COLO668 (cell line): ENCODE results near the gene TFRC.
"Not testable (repeated sequence)": the region's sequence is repeated elsewhere in the genome, so short reads cannot be mapped to it uniquely, and the experiment has no call there.

Experiments
- DNase-seq: peaks from one replicate; lab custom pipeline; 2025; ENCODE audit not compliant: unreplicated experiment; lab: John Stamatoyannopoulos, UW

Gene TFRC

DNA sequence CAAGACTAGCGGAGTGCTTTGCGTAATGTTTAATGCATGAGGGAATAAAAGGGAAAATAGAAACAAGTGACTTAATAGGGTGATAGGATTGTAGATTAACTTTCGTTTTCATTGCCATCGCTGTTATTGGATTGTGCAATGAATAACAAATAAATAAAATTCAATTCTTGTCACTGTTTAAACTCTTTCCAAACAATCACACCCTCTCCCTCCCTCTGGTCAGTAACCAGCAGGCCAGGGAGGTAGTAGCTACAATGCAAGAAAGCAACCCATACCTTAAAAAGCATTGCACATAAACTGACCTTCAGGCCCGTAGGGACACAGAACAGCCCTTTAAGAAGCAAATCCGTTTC is 705 bp upstream of the TFRC start:
- no peak for DNase-seq

DNA sequence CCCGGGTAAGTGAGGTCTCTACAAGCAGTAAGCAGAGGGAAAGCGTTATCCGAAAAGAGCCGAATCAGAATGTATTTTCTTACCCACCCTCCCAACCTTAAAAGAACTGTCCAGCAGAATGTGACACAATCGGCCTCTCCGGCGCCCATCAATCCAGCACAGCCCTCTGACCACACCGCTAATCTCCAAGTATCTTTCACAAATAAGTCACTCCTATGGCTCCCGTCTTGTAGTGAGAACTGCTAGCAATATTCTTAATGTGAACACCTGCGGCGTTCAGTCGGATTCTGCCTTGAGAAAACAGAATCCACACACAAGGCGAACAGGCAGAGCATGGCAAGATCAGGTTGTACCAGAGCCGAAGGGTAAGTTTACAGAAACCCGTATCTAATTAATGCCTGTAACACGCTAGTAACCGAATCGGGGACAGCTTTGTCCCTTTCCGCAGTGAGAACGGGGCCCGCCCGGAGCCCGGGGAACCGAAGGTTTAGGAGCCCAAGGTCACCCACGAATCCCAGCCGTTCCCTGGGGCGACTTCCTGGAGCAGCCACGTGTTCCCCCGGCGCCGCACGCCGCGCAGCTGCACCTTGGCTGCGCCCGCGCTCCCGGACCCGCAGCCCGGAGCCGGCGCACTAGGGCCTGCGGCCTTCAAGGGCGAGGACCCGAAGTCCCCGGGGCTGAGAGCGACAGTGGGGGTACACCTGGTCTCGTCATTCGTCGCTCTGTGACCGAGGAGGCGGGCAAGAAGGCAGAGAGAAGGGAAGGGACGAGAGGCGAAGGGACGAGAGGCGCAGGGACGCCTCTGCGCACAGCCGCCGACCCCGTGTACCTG is 672 bp downstream of the TFRC start:
- DNase-seq, result peak; percentile 79

DNA sequence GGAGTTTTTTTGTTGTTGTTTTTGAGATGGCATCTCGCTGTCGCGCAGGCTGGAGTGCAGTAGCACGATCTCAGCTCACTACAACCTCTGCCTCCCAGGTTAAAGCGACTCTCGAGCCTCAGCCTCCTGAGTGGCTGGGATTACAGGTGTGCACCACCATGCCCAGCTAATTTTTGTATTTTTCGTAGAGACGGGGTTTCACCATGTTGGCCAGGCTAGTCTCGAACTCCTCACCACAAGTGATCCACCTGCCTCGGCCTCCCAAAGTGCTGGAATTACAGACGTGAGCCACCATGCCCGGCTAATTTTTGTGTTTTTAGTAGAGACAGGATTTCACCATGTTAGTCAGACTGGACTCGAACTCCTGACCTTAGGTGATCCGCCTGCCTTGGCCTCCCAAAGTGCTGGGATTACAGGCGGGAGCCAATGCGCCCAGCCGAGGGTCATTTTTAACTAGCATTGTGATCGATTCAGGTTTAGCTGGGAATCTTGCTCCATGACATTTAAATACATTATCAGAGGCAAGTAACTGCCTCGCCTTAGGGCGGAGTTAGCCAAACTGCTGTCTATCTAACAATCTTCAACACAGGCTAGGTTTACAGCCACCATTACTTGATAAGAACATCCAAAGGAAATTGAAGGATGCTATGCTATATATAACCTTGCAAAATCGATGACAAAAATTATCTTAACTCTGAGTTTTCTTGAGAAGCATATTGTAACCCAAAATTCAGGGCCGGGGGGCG is 1.6 kb downstream of the TFRC start:
- not testable (repeated sequence) for DNase-seq

DNA sequence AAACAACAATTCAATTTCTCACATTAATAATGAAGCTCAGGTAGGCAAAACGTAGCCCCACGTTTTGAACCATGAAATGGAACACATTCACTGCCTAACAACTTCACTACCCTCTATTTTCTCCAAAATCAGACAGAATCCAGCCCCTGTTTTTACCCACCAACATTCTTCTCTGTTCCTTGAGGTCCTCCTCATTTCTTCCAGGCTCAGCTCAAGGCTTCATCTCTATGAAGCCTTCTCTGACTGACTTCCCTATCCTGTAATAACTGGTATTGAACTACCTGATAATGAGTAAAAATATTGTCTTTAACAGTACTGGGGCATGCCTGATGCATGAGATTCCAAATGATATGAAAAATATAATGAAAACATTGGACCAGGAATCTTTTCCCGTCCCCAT is 2.2 kb downstream of the TFRC start:
- DNase-seq, result no peak

DNA sequence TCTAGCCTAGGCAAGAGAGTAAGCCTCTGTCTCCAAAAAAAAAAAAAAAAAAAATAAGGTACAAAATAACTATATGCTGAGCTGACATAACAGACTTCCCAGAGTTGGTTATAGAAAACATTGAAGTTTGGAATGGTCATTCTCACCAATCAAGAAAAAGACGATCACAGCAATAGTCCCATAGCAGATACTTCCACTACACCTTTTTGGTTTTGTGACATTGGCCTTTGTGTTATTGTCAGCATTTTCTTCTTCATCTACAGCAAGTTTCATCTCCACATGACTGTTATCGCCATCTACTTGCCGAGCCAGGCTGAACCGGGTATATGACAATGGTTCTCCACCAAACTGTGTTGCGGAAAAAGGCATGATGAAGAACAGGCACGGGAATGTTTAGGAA is 6.9 kb downstream of the TFRC start:
- no peak for DNase-seq

DNA sequence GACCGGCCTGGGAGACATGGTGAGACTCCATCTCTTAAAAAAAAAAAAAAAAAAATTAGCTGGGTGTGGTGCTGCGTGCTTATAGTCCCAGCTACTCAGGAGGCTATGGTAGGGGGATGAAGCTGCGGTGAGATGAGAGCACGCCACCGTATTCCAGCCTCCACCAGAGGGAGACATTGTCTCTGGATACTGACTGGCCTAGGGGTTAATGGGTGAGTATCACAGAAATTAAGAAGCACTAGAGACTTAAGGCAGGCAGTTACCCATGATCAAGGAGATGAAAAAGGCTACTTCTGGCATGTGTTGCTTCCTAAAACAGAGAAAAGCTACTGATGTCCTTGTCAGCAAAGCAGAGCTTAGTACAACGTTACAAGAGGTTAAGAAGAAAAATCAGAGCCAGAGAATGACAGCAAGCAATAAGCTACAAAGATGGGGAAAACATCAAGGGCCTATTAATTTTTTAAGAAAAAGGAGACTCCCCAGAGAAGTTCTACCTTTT is 8.6 kb downstream of the TFRC start:
- DNase-seq, result peak; percentile 23

DNA sequence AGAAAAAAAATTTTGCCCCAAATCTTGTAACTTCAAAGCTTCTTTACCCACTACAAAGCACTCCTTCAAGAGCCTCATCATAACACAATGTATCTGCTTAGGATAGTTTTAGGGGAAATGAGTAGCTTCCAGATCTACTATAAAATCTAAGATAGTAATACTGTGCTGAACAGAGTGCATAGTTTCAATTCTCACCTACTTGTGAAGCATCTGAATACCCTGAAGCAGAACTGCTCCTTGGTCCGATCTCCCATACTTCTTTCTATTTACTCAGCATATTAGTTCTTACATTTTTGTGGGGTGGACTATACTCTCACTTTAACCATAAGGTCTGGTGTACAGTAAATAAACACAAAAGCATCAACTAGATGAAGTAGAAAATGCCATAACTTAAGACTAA is 9.6 kb downstream of the TFRC start:
- DNase-seq, result no peak

DNA sequence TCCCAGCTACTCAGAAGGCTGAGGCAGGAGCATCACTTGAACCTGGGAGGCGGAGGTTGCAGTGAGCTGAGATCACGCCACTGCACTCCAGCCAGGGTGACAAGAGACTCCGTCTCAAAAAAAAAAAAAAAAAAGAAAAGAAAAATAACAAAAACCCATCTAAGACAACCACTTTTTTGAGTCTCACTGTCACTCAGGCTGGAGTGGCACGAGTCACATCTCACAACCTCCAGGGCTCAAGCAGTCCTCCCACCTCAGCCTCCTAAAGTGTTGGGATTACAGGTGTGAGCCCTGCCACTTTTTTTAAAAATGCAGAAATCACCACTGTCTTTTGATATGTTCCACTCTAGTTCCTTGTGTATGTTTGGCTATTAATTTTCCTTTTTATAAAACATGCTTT is 13.1 kb downstream of the TFRC start:
- not testable (repeated sequence) for DNase-seq

DNA sequence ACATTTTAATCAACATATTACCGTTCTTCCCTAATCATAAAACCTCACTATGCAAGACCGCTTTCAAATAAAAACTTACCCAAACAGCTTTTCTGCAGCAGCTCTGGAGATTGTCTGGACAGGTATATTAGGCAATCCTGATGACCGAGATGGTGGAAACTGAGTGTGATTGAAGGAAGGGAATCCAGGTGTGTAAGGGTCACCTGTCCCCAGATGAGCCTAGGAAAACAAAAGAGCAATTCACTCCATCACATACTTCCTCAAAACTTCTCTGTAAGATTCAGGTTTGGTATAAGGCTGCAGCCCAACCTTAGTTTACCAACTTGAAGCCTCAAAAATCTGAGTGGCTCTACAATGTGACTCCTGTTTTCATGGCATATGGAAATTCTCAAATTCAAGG is 14.5 kb downstream of the TFRC start:
- no peak for DNase-seq

DNA sequence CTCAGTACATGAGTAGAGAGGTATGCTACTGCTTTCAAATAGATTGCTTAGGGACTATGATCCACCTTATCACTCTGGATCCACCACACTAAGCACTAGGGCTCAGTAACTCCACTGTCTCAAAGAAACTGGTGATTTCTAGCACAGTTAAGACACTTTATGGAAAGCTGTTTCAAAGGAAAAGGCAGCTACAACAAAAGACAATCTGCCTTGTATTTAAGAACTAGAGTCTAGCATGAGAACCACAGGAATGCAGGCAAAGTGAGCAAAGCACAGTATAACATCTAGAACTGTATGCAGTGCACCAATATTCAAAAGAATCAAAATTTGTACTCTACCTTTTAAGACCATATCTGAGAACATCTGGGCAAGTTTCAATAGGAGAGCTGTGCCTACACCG is 17.9 kb downstream of the TFRC start:
- DNase-seq, result no peak

DNA sequence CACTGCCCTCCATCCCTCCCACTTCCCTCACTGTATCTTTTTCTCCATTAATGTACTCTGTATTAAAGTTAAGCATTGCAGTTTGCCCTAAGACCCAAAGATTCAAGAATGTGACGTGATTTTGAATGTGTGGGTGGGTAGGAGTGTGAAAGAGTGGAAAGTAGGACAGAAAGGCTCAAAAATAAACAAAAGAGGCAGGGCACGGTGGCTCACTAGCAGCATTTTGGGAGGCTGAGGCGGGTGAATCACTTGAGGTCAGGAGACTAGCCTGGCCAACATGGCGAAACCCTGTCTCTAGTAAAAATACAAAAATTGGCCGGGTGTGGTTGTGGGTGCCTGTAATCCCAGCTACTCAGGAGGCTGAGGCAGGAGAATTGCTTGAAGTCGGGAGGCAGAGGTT is 18.4 kb downstream of the TFRC start:
- no peak for DNase-seq

DNA sequence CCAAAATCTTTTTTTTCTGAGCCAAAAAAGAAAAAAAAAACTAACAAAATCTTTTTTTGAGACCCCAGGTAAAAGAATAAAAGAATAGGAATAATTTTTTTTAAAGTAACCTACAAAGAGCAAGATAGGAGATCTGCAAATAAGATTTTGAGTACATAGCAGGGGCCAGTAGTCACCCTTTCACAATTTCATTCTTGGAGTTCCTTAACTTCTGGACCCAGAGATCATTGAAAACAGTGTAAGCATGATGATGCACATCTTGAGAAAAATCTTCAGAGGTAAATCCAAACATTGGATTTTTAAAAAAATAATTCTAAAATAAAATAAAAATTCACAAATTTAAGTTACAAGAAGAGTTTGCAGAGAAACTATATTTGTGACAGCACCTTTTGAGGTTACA is 18.8 kb downstream of the TFRC start:
- no peak for DNase-seq

DNA sequence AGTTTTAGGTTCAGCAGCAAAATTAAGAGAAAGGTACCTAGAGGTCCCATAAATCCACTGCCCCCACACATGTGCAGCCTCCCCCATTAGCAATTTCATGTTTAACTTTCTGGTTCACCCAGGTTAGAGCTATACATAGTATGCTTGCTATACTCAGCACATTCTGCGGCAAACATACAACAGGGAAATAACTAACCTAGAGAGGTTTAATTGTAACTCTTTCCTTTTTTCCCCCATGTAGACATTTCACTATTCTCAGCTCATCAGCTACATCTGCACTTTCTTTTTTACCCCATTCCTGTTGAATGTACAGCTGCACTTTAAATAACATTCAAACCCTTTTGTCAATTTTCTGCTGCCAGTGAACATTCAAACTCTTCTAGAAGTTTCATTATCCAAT is 21.1 kb downstream of the TFRC start:
- DNase-seq, result no peak

DNA sequence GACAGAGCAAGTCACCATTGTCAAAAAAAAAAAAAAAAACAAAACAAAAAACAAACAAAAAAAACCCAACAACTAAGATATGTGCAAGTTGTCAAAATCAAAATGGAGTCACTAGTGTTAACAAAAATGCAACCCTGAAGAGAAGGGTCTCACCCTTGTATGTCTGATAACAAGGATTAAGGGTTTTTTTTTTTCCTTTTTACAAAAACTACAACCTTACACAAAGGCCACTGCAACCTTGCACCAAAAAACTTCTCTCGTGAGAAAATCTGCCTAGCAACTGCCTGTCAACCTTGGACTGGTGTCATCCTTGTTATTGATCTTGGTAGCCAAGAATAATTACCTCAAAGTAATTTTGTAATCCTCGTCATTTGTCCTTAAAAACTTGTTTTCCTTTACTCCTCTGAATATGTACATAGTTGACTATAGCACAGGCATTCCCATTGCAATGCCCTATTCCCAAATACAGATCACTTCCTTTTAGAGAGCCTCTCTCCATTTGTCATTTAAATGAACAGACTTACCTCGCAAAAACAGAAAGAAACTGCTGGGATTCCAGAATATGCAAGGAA is 24.0 kb downstream of the TFRC start:
- DNase-seq, result no peak

DNA sequence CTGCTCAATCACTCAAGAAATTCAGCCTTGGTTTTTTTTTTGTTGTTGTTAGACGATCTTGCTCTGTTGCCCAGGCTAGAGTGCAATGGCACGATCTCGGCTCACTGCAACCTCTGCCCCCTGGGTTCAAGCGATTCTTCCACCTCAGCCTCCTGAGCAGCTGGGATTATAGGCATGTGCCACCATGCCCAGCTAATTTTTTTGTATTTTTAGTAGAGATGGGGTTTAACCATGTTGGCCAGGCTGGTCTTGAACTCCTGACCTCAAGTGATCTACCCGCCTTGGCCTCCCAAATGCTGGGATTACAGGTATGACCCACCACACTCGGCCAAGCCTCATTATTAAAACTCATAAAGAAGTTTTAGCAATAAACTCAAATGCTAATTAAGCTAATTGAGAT is 25.5 kb downstream of the TFRC start:
- DNase-seq, result not testable (repeated sequence)

DNA sequence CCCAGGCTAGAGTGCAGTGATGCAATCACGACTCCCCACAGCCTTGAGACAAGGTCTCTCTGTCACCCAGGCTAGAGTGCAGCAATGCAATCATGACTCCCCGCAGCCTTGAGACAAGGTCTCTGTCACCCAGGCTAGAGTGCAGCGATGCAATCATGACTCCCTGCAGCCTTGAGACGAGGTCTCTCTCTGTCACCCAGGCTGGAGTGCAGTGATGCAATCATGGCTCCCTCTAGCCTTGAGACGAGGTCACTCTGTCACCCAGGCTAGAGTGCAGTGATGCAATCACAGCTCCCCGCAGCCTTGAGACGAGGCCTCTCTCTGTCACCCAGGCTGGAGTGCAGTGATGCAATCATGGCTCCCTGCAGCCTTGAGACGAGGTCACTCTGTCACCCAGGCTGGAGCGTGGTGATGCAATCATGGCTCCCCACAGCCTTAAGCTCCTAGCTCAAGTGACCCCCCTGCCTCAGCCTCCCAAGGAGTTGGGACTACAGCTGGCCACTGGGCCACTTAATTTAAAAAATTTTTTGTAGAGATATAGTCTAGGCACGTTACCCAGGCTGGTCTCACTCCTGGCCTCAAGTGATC is 26.1 kb downstream of the TFRC start:
- no peak for DNase-seq

DNA sequence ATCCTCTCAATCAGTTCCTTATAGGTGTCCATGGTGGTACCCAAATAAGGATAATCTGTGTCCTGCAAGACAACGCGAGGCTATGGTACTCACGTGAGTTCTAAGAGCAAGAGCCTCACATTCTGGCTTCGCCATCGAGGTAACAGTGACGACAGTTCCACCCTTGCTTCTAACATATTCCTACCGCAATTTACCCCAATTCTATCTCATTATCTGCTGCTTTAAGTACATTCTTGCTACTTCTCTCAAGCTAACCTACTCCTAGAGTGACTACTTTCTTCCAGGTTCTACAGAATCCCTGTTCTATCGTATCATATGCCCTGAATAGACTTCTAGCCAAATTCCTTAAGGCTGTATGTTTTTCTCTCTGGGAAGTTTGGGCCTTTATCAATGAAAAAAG is 26.6 kb downstream of the TFRC start:
- DNase-seq, result no peak

DNA sequence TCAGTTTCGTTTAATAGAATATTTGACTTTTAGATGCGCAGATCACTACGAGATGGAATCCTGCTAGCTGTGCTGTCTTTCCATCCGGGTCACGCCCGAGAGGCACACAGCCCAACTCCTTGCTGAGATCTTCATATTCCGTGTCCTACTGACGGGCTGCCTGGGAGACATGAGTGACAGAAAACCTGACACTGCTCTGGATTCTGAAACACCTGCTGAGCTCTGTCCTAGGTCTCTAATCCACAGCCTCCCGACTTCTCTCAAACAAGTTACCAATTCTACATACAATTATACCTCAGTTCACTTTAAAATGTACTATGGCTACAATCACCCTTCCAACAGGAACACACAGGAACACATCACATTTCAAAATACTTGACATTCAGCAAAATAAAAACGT is 27.2 kb downstream of the TFRC start:
- DNase-seq, result no peak

DNA sequence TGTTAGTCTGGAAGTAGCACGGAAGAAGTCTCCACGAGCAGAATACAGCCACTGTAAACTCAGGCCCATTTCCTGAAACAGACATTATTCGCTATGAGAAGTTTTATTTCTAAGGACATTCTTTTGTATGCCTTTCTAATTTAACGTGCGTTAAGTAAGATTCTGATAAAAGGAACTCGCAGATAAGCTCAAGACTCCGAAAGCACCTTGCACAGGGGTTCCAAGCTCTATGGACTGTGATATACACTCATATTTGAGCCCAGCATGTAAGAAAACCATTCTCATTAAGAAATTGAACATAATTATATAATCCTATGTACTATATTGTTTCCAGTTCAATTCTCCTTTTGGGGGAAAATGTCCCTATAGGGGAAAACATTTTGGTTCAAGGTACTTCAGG is 28.4 kb downstream of the TFRC start:
- no peak for DNase-seq

DNA sequence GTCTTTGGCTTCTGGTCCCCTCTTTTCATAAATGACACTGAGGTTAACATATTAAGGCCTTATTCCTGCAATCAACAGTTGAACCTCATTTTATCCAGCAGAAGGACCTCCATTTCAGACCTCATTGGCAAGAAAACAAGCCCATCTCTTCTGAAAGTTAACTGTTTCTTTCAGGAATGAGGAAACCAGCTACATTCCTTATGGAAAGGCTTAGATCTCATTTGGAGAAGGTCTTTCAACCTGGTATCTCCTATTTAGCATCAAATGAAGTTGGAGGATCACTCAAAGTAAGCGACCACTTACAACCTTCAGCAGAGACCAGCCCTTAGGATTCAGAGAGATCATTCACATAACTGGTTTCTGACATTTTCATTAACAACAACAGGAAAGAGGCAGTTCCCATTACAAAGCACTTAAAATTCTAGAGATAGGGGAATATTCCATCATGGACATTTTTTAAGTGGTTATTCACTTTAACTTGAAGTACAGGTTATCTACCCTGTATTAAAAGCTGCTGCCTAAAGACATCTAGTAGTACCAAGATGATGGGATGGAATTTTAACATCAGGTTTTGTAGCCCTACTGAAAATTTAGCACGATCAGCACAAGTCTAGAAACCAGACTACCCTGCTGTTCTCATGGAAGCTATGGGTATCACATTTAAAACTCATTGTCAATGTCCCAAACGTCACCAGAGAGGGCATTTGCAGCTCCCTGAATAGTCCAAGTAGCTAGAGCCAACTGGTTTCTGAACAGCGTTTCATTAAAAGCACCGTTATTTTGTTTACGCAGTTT is 30.4 kb downstream of the TFRC start:
- no peak for DNase-seq

DNA sequence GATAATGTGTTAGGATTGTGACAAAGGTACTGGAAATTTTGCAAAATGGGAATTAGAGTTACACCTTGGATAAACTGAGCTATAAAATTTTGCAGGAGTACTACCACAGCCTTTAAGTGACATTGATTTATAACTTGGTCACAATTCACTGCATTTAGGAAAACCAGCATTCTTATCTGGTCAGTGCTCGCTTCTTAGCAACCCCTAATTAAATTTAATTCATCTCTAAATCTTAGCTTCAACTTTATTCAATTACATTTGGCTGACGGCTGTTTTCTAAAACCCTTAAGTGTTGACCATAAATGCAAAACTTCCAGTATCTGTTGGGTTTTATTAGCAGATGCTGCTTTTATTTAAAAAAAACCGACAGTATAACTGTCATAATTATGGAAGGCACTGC is 31.3 kb downstream of the TFRC start:
- no peak for DNase-seq
